ENCODE measurements around the gene TBX21. TPM values are rescaled to one million over a fixed set of nuclear protein-coding genes. Genes with fewer than 3 reads are reported as not detected.

Gene TBX21
- total and polyA plus RNA-seq, 9 of the 15 experiments (the other 6 are each of a cell fraction or from before 2014, with no cell fraction given) = 0.07 TPM; not detected in 8

- H3K4me2 ChIP-seq (ENCODE audit: insufficient read depth, low read length) = 0 out of 2 replicates have a peak overlapping the region, but pooled peaks have one; percentile 11
- WGBS (ENCODE audit: insufficient coverage, low coverage, missing lambda C conversion rate) = 42% methylated on average over 4 of the region's 4 CpGs
- H3K27ac ChIP-seq (ENCODE audit: extremely low read depth, low read depth, low read length) = peak overlapping the region; percentile 3; the same call in 2 of the 3 replicates
- no peak overlapping the region for H3K4me3 ChIP-seq
- H3K79me2 ChIP-seq (ENCODE audit: control insufficient read depth, insufficient read depth, low read length) = no peaks in the 10 kb centered on the region
- H4K20me1 ChIP-seq (replicated peaks; ENCODE audit: control insufficient read depth, insufficient read depth, low read length) = no peaks in the 10 kb centered on the region; the same call in 1 of the 2 replicates
- intact Hi-C loops (cut with micrococcal nuclease) (no loop called here), in situ Hi-C loops (cut with MboI) (no loop called here)
- H3K36me3 ChIP-seq (ENCODE audit: control insufficient read depth, insufficient read depth, low read length) = peaks cover 11% of the 10 kb centered on the region; the same call in 1 of the 3 replicates
- H3K27me3 ChIP-seq (ENCODE audit: control insufficient read depth in 2 of 2, insufficient read depth in 2 of 2, low read length in 2 of 2) = no peaks in the 10 kb centered on the region
- FAIRE-seq (no peak), DNase-seq (ENCODE audit: extremely low read depth in 1 of 4, low spot score in 3 of 4) (no peak), ATAC-seq (peak; percentile 12)
- no peaks in the 10 kb centered on the region for H3K9me3 ChIP-seq (replicated peaks; ENCODE audit: control insufficient read depth, insufficient read depth, low read depth, low read length)
- H3K9ac ChIP-seq (ENCODE audit: insufficient read depth in 1 of 2, low read depth in 2 of 2, low read length in 2 of 2) = peak overlapping the region in 1 of 2 experiments; percentile 76; a peak in 2 of 4 replicates
- peaks cover 21 to 62% of the 10 kb centered on the region in 2 experiments for H3K4me1 ChIP-seq (replicated peaks in 1 of 2; ENCODE audit: control insufficient read depth in 2 of 2, insufficient read depth in 2 of 2, low read length in 2 of 2)
- no peak overlapping the region for H2AFZ ChIP-seq (ENCODE audit: low read depth, low read length)
- BruUV-seq (replicated peaks) = no TSS peak
- POLR2A ChIA-PET = interaction anchor here (0.8 to 1.4 kb wide), 5 partner anchors 8 to 14 kb away, joined by 3 to 7 read pairs (median 3); partner anchors contain the start of gene TBKBP1
- CTCF ChIA-PET (ENCODE audit: low intra/inter-chr PET ratio) = no interaction called here
- H3K9me1 ChIP-seq (ENCODE audit: control insufficient read depth, insufficient read depth, low read length) = peaks cover 8% of the 10 kb centered on the region
- TF ChIP-seq RNF219 (CRISPR knock-in tag; IDR thresholded peaks at IDR 0.05) = no peak
- no peak for TF ChIP-seq RUNX1 (IDR thresholded peaks at IDR 0.05; ENCODE audit: low read depth)
- no peak for TF ChIP-seq ZNF398 (CRISPR knock-in tag; IDR thresholded peaks at IDR 0.05)
- no peak for TF ChIP-seq HDAC2 (IDR thresholded peaks at IDR 0.05)
- 0 out of 2 replicates have a peak, but pooled peaks have one; percentile 20 for TF ChIP-seq SPI1 (IDR thresholded peaks at IDR 0.05; ENCODE audit: borderline replicate concordance, low read depth, low read length)
- no peak for TF ChIP-seq ZNF589 (CRISPR knock-in tag; IDR thresholded peaks at IDR 0.05; ENCODE audit: low read depth)
- TF ChIP-seq E2F6 (IDR thresholded peaks at IDR 0.05; ENCODE audit: borderline replicate concordance in 1 of 2, extremely low read depth in 1 of 2, insufficient read depth in 1 of 2, insufficient read length in 1 of 2, low read depth in 1 of 2, low read length in 1 of 2, poor library complexity in 1 of 2, severe bottlenecking in 1 of 2) = peak in 1 of 2 experiments; percentile 4
- TF ChIP-seq SMARCA5 (IDR thresholded peaks at IDR 0.05) = 0 out of 2 replicates have a peak, but pooled peaks have one; percentile 3
- no peak for TF ChIP-seq PML (IDR thresholded peaks at IDR 0.05; ENCODE audit: low read length)
- TF ChIP-seq RFX5 (IDR thresholded peaks at IDR 0.05; ENCODE audit: low read depth, low read length) = no peak
- no peak for TF ChIP-seq U2AF1 (optimal IDR thresholded peaks at IDR 0.05; ENCODE audit: low read depth, low read length)
- TF ChIP-seq EGR1 (conservative IDR thresholded peaks at IDR 0.05) = no peak
- TF ChIP-seq HDAC8 (tag; IDR thresholded peaks at IDR 0.05) = no peak
- no peak for TF ChIP-seq CC2D1A (IDR thresholded peaks at IDR 0.05)
- TF ChIP-seq THRAP3 (IDR thresholded peaks at IDR 0.05; ENCODE audit: borderline replicate concordance) = 0 out of 2 replicates have a peak, but pooled peaks have one; percentile 1
- TF ChIP-seq ZNF584 (CRISPR knock-in tag; IDR thresholded peaks at IDR 0.05; ENCODE audit: low read depth) = 0 out of 2 replicates have a peak, but pooled peaks have one; percentile 14
- no peak for TF ChIP-seq ATF7 (IDR thresholded peaks at IDR 0.05)
Measured at GRCh38 chr17:47707056-47707804, 25.8 kb upstream of the TBX21 start.

Data from K562 (cell line).